ENCODE results near the gene ZBTB21. TPM values are rescaled to one million over a fixed set of nuclear protein-coding genes. Genes with fewer than 3 reads are reported as not detected.

ZBTB21 gene
- polyA plus RNA-seq, 1 of the 3 experiments (the other 2 are of a cell fraction), result 2.9 TPM

DNA sequence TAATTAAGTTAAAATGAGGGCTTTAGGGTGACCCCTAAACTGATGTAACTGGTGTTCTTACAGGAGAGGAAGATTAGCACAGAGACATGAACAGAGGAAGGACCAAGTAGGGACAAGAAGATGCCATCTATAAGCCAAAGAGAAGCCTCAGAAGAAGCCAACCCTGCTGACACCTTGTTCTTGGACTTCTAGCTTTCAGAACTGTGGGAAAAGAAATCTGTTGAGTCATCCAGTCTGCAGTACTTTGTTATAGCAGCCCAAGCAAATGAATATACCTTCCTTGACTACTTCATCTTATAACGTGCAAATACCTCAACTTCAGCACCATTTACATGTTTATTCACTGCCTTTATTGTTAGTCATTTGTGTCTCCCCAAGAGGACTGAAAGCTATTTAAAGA is 3.4 kb downstream of the ZBTB21 start:
- 84% methylated on average over 1 of the region's 1 CpG for WGBS (ENCODE audit: low lambda C conversion rate)
- CTCF ChIA-PET, result interaction anchor here (0.6 to 0.9 kb wide), 2 partner anchors 101 to 394 kb away, joined by 3 read pairs; no protein-coding TSS in a partner anchor
- peaks cover 9% of the 10 kb centered on the region in 2 experiments for H3K4me1 ChIP-seq (ENCODE audit: control insufficient read depth in 1 of 2, insufficient read depth in 2 of 2, low read depth in 1 of 2, low read length in 1 of 2)
- peaks cover 0 to 6% of the 10 kb centered on the region in 2 experiments for H3K36me3 ChIP-seq (replicated peaks in 1 of 2; ENCODE audit: control insufficient read depth in 1 of 2, insufficient read depth in 2 of 2, low read length in 1 of 2)
- no peak overlapping the region for H3K27ac ChIP-seq (ENCODE audit: low read depth in 2 of 2, low read length in 1 of 2)
- no peak overlapping the region for H3K4me3 ChIP-seq (ENCODE audit: low read depth in 2 of 2, low read length in 1 of 2)
- no peaks in the 10 kb centered on the region for H3K9me3 ChIP-seq
- no peak overlapping the region for H2AFZ ChIP-seq (ENCODE audit: low read depth)
- no peaks in the 10 kb centered on the region for H3K9me2 ChIP-seq
- H3K4me2 ChIP-seq, result no peak overlapping the region
- H3K27me3 ChIP-seq (ENCODE audit: insufficient read depth), result no peaks in the 10 kb centered on the region
- peaks cover 12% of the 10 kb centered on the region for H4K20me1 ChIP-seq (ENCODE audit: insufficient read depth)
- no peak for DNase-seq
- H3K9ac ChIP-seq, result no peak overlapping the region
- H3F3A ChIP-seq (replicated peaks; ENCODE audit: insufficient read depth), result peaks cover 17% of the 10 kb centered on the region
- POLR2A ChIA-PET, result no interaction called here
- TF ChIP-seq EP300 (IDR thresholded peaks at IDR 0.05; ENCODE audit: borderline replicate concordance in 1 of 2, low read depth in 1 of 2, low read length in 1 of 2) (no peak), NFIC (IDR thresholded peaks at IDR 0.05; ENCODE audit: borderline replicate concordance) (no peak), FOXM1 (IDR thresholded peaks at IDR 0.05; ENCODE audit: low read depth) (no peak)
- peaks cover 59% of the 10 kb centered on the region for H3K79me2 ChIP-seq (ENCODE audit: insufficient read depth)

GRCh38 chr21:42004406-42005199 is 5.6 kb downstream of the ZBTB21 start:
- no peaks in the 10 kb centered on the region for H3K9me3 ChIP-seq

More at GRCh38 chr21:42004406-42005199, 5.6 kb downstream of the ZBTB21 start:
- Histone ChIP-seq H3K27me3 (ENCODE audit: insufficient read depth) (no peaks in the 10 kb centered on the region), H3K36me3 (replicated peaks in 1 of 2; ENCODE audit: control insufficient read depth in 1 of 2, insufficient read depth in 2 of 2, low read length in 1 of 2) (peaks cover 10 to 18% of the 10 kb centered on the region in 2 experiments), H3K4me1 (ENCODE audit: control insufficient read depth in 1 of 2, insufficient read depth in 2 of 2, low read depth in 1 of 2, low read length in 1 of 2) (peaks cover 8 to 10% of the 10 kb centered on the region in 2 experiments), H2AFZ (ENCODE audit: low read depth) (no peak overlapping the region), H3K79me2 (ENCODE audit: insufficient read depth) (peaks cover 70% of the 10 kb centered on the region), H3K9me2 (no peaks in the 10 kb centered on the region), H3K9ac (no peak overlapping the region), H4K20me1 (ENCODE audit: insufficient read depth) (peaks cover 24% of the 10 kb centered on the region), H3K4me3 (ENCODE audit: low read depth in 2 of 2, low read length in 1 of 2) (no peak overlapping the region), H3K4me2 (no peak overlapping the region), H3F3A (replicated peaks; ENCODE audit: insufficient read depth) (peaks cover 20% of the 10 kb centered on the region), H3K27ac (ENCODE audit: low read depth in 2 of 2, low read length in 1 of 2) (no peak overlapping the region)
- CTCF ChIA-PET, result interaction anchor here (0.9 to 1.6 kb wide), 6 partner anchors 10 to 189 kb away, joined by 3 to 8 read pairs (median 4); no protein-coding TSS in a partner anchor
- no peak for DNase-seq
- TF ChIP-seq CTCF (IDR thresholded peaks at IDR 0.05) (no peak), RXRA (IDR thresholded peaks at IDR 0.05; ENCODE audit: borderline replicate concordance, low read depth) (no peak), NRF1 (IDR thresholded peaks at IDR 0.05; ENCODE audit: low read depth, low read length) (no peak), EZH2phosphoT487 (IDR thresholded peaks at IDR 0.05; ENCODE audit: borderline replicate concordance, low read depth) (no peak), GABPA (IDR thresholded peaks at IDR 0.05; ENCODE audit: low read depth) (no peak), YY1 (IDR thresholded peaks at IDR 0.05; ENCODE audit: low read depth) (no peak), SMC3 (IDR thresholded peaks at IDR 0.05; ENCODE audit: low read depth, low read length) (no peak)
- TF ChIP-seq, protein P1, sequence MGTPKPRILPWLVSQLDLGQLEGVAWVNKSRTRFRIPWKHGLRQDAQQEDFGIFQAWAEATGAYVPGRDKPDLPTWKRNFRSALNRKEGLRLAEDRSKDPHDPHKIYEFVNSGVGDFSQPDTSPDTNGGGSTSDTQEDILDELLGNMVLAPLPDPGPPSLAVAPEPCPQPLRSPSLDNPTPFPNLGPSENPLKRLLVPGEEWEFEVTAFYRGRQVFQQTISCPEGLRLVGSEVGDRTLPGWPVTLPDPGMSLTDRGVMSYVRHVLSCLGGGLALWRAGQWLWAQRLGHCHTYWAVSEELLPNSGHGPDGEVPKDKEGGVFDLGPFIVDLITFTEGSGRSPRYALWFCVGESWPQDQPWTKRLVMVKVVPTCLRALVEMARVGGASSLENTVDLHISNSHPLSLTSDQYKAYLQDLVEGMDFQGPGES (IDR thresholded peaks at IDR 0.05; ENCODE audit: low read depth, low read length), result no peak
- POLR2A ChIA-PET, result no interaction called here
- 95% methylated on average over 5 of the region's 5 CpGs for WGBS (ENCODE audit: low lambda C conversion rate)
